Myocyte (in vitro differentiated cells): ENCODE data around the gene RUNX1. TPM values are rescaled to one million over a fixed set of nuclear protein-coding genes. Genes with fewer than 3 reads are reported as not detected.
A peak's percentile ranks its signal among the peaks of the same experiment; 100 is the strongest.

ENCODE experiments used
- DNase-seq: peaks from one replicate; pipeline ENCODE4 v3.0.0-alpha.2; 2012; ENCODE audit warnings: low read depth
- total RNA-seq: library from RNA; depleted of rRNA; stranded (reverse); fragments of >200 nt; gene quantifications from 2 replicates; pipeline ENCODE4 v1.2.3, GENCODE V29; 2014

The RUNX1 gene
- total RNA-seq, 1 donor from 2014 or later: 166 TPM

DNA sequence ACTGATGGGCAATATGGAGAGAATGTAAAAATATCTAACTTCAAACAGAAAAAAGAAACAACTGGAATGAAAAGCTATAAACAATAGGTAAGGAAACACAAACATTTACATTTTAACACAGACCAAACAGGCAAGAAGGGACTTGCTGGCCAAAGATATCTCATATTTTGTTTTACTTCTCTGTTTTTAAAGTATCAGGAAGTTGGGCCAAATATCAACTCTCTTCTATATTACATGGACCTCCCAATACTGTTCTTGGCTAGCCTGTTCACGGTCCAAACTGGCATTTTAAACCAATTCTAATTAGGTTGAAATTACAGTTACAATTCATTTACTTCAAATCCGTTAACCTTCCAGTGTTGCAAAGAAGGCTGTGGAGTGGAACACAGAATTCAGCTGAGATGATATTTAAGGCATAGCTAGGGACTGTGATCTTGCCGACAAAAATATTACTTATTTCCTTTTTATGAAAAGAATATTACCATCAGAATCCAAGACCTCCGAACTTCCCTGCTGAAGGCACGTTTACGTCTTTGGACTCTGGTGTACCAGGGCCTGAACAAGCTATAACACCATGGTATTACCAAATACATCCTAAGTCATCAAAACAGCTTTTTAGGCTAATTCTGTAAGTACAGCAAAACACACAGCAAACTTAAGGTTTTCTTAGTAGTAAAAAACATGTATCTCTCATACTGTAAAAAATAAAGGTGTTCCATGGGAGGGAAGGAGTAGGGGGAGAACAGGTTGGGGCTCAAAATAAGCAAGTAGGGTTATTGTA lies 165.4 kb downstream of the RUNX1 start:
- DNase-seq: peak; percentile 38

DNA sequence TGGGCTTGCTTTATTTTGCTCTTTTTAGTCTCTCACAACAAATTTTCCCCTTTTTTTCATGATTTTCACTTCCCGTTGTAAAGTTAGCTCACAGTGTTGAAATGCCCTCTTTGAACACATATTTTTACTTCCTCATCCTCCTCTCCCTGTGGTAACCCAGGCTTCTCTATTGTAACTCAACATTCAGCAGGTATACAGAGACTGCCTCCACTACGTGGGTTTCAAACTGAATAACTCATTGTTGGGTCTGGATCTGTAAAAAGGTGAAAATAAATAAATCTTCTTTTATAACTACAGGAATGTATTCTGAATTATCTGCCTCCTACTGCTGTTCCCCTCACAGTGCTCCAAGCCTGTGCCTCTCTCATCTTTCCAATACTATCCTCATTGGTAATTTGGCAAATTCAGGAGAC lies 166.4 kb downstream of the RUNX1 start:
- DNase-seq: peak; percentile 31

- peak; percentile 48 for DNase-seq
These were observed 167.2 kb downstream of the RUNX1 start for GRCh38 chr21:34881839-34882371.

GRCh38 chr21:34881421-34881820 lies 167.7 kb downstream of the RUNX1 start:
- DNase-seq: peak; percentile 55

- no peak for DNase-seq
These were observed 168.7 kb downstream of the RUNX1 start for GRCh38 chr21:34880401-34880800.

DNA sequence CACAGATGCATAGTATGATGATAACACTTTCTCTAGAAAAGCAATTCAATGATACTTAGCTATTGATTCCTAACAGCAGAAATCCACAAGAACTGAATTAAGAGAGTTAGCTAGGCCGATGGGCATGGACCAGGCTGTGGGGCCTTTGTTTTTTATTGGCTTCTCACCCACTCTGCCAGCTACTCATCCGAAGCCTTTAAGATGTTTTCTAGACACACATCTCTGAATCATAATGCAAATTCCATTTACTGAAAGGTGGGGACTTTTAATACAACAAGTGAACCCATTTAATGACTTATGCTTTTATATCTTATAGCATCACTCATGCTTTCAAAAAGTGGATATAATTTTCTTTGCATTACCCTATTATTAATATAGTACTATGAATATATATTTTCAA lies 170.2 kb downstream of the RUNX1 start:
- DNase-seq: no peak

DNA sequence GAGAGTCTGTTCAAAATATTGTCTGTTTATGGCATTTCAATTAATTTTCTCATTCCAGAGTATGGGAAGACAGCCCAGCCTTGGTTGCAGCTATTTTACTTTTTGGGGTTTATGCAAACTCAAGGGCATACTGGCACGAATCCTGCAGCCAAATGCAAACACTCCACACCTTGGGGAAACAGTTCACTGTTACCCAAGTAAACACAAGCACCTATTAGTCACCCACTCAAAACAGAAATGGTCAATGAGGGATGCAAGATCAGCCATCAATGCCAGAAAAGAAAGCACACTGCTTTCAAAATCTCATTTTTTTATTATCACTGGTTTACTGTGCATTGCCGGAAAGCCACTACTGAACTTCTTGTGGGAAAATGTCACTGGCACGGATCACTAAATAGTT lies 170.6 kb downstream of the RUNX1 start:
- DNase-seq: no peak

DNA sequence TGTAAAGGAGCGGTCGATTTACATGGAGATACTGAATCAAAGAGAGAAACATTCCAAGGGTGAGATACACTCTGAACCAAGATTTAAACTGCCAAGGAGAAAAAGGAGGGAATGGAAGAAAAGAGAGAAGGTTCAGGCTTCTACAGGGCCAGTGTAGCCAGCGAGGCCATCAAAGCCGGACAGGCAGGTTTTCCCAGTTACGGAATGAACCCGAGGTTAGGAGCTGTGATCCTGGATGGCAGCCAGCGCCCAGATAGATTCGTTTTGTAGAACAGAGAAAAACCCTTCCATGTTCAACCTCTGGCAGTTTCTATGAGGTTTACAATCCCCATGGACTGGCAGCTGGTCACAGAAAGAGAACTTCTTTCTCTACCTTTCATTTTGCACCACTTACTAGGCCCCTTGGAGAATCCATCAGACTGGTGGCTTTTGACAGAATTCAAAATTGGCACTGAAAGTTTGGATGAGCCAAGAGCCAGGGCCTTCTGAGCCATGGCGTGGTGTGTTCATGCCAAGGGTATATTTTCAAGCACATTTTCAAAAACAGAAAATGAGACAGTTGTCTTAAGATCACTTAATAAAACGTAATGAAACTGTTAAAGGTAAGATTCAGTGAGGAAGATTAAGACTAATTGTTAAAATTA lies 171.5 kb downstream of the RUNX1 start:
- no peak for DNase-seq

GRCh38 chr21:34875830-34876229 lies 173.3 kb downstream of the RUNX1 start:
- DNase-seq: no peak

- DNase-seq: no peak
These were observed 174.2 kb downstream of the RUNX1 start for GRCh38 chr21:34874684-34875513.

- peak; percentile 64 for DNase-seq
These were observed 177.8 kb downstream of the RUNX1 start for GRCh38 chr21:34871026-34871908.

GRCh38 chr21:34870246-34870645 lies 178.9 kb downstream of the RUNX1 start:
- DNase-seq: no peak

GRCh38 chr21:34869545-34869944 lies 179.6 kb downstream of the RUNX1 start:
- DNase-seq: no peak

GRCh38 chr21:34867785-34868184 lies 181.3 kb downstream of the RUNX1 start:
- DNase-seq: no peak

DNA sequence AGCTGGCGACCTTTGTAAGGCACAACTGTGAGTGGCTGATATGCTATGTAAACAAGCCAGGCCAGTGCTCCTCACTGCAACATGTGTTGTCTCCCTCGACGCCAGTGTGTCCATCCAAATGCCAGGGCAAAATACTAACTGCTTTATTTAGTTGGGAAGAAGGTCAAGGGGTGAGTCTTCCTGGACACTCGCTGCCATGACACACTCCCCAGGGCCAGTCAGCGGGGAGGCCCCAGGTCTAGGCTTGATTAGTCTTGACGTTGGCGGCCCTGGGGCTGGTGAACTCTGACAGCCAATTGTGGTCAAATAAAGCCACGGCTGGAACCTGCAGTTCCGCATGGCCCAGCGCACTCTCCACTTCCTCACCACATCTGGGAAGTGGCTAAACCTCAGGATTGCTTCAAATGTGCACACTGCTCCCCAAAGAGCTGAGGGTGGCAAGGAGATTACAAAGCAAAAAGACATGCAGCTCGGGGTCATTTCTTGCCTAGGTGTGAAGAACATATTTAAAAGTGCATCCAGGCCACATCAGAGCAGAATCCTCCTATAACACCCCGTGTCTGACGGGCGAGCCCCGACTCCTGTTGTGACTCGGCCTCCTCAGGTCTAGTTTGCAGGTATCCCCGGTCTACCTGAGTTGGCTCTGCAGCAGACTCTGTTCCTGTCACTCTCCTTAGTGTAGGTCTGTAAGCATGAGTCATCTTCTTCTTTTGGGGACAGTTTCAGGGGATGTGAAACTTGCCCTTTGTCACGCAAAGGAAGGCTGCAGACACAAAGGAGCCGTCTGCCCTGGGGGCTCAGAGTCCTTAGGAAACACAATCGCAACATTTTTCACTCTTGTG lies 183.5 kb downstream of the RUNX1 start:
- peak; percentile 75 for DNase-seq

- DNase-seq: no peak
These were observed 184.5 kb downstream of the RUNX1 start for GRCh38 chr21:34864370-34865149.

DNA sequence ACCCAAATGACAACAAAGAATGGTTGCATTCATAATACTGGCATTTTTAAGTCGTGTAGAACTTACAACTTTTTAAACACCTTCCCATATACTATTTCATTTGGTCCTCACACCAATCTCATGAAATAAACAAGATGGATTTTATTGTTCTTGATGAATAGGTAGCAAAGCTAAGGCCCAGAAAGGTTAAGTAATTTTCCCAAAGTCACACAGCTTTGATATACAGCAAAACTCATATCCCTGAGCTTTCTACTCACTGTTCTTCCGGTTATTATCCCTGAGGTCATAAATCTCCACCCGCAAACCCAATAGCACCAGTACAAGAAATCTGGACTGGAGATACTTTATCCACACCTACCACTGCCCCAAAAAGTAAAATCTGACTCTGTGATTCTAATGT lies 186.2 kb downstream of the RUNX1 start:
- no peak for DNase-seq

GRCh38 chr21:34861258-34861657 lies 187.8 kb downstream of the RUNX1 start:
- no peak for DNase-seq
